Heart left ventricle (tissue), 13 donors: ENCODE measurements around the gene ZNF613.
"Not testable (repeated sequence)": the region's sequence is repeated elsewhere in the genome, so short reads cannot be mapped to it uniquely, and the experiment has no call there.

Source experiments
- CTCF ChIP-seq, 12 donors: fragments of 200-600 bp; sonication (generic) in 4 of 12; IDR thresholded peaks; one replicate each; pipeline versions ENCODE4 v1.5.0 to v1.8.0; 2018 to 2022; ENCODE audit warnings: antibody characterized with exemption in 12 of 12, mild to moderate bottlenecking in 5 of 12
- POLR2A ChIP-seq, 2 donors: fragments of 450-650 bp; IDR thresholded peaks; one replicate each; pipeline ENCODE4 v1.6.1; 2017; ENCODE audit warnings: antibody characterized with exemption in 2 of 2, mild to moderate bottlenecking in 2 of 2, moderate library complexity in 2 of 2
- donor health status: ischemic (EF 13 %, LVEDD 7.1; RV severe dilation, severe dysfunction).
- donor health status: DM: no; HTN: yes; CAD: no.
- donor health status: DM: no; HTN: no; CAD: no.
- donor health status: ischemic (EF 25% LVEDD 6.9; RV normal size, moderate dysfunction).
- donor health status: ischemic (EF 25% LVEDD 5.7; RV mildly dilated, moderate dysfunction).
- donor health status: ischemic (EF 35%, LVEDD 5.7; RV mildly dilated, moderate dysfunction).
- donor health status: nonischemic (EF 11% LVEDD 7.7; RV severe dilation, severe dysfunction).
- donor health status: DM: yes; HTN: yes; CAD: no.
- donor health status: PGD.
- donor health status: ischemic (EF 29% LVEDD 5.4; RV normal size, mild dysfunction).
- donor health status: nonischemic (EF 23%, LVEDD 6.1; RV moderate dilation, normal function).

- not testable (repeated sequence) for TF ChIP-seq CTCF, POLR2A (IDR thresholded peaks at IDR 0.05)
Measured at GRCh38 chr19:51957846-51958245, 30.6 kb downstream of the ZNF613 start.
